CD4-positive, alpha-beta T cell treated with Interleukin-6 for 4 hours (primary cell): ENCODE results near the gene THAP3.
"Not testable (repeated sequence)": the region's sequence is repeated elsewhere in the genome, so short reads cannot be mapped to it uniquely, and the experiment has no call there.

Experiments used
- DNase-seq: peaks from one replicate; pipeline ENCODE4 v3.0.0-alpha.2; 2020; ENCODE audit warnings: mixed read lengths

The THAP3 gene

GRCh38 chr1:6635910-6636760, 11.5 kb downstream of the THAP3 start:
- no peak for DNase-seq

DNA sequence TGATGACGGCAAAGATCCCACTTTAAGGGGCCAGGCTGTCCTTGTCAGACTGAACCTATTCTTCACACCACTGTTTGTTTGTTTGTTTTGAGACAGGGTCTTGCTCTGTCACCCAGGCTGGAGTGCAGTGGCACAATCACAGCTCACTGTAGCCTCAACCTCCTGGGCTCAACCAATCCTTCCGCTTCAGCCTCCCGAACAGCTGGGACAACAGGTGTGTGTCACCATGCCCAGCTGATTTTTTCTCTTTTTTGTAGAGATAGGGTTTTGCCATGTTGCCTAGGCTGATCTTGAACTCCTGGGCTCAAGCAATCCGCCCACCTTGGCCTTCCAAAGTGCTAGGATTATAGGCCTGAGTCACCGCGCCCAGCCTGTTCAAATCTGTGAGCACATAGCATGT, 12.1 kb downstream of the THAP3 start:
- DNase-seq, result not testable (repeated sequence)

DNA sequence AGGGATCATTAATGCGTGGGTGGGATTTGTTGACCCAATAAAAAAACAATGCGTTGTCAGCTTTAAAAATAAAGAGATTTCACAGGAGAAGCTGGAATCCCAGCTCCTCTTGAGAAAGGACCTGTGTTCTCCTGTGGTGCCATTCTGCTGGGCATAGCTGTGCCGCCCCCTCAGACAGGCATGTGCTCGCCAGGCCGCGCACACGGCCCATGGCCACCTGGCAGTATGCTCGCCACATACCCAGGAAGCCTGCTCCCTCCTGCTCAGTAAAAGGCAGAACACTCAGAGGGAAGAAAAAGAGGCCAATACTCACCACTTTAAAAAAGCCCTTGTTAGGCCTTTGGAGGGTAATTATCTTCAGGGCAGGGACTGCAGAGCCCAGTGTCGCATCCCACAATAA, 13.1 kb downstream of the THAP3 start:
- no peak for DNase-seq

DNA sequence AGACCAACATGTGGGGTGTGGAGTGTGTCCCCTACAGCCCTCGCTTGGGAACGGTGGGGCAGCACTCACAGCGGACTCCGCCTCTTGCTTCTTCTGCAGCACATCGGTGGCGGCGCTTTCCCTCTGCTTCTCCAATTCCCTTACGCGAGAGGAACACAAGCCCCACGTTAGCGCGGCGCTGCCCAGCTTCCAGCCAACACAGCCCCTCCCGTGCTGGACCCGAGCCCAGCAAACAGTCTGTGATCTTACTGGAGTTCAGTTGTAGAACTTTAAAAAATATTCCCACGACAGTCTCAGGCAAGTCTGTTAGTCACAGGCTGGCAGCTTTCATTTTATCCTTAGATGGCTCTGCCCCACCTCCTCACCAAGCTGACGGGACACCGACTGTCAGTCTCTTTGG, 13.6 kb downstream of the THAP3 start:
- no peak for DNase-seq

GRCh38 chr1:6640867-6641266, 16.2 kb downstream of the THAP3 start:
- not testable (repeated sequence) for DNase-seq

- DNase-seq, result no peak
Measured at GRCh38 chr1:6645018-6645417, 20.4 kb downstream of the THAP3 start.

- DNase-seq, result peak; percentile 37
Measured at GRCh38 chr1:6646499-6647148, 22.0 kb downstream of the THAP3 start.

DNA sequence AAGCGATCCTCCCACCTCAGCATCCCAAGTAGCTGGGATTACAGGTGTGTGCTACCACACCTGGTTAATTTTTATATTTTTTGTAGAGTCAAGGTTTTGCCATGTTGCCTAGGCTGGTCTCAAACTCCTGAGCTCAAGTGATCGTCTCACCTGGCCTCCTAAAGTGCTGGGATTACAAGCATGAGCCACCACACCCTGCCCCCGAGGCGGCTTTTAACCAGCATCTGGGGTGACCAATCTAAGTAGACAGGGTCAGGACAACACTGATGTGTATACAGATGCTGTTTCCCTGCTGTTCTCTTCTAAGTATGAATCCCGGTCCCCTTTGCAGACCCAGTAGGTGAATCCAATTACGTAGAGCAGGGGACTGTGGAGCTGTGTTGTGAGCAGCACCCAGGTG, 23.9 kb downstream of the THAP3 start:
- DNase-seq, result no peak

DNA sequence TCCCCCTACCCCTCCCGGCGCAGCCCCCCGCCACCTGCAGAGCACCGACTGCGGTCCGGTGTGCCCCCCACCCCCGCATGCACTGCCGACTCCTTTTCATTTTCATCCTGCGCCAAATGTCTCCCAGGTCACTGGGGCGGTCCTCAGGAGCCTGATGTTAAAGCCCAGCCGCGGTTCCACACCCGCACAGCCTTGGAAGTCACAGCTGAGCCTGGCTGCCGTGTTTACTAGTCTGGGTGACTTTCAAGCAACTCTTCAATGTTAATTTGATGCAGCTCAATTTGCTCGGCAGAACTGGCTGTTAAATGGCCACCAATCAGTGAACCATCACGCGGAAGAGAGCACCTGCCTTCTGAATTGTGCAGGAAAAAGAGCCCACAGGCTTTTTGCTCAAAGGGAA, 27.2 kb downstream of the THAP3 start:
- no peak for DNase-seq

DNA sequence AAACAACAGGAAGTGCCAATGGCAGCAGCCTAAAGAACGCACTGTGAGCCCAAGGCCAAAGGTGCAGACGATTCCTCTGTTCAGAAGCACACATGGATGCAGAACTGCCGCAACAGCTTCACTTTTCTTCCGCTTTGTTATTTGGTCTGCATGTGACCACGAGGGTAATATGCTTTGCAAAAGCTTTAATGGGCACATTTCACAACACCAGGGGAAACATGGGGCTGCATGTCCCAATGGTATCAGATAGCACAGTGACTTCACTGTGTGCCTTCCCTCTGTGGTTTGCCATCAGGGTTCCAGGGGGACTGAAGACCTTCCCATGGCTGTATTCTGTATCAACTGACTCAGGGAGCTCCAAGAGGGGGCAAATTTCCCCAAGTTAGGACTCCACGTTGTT, 28.3 kb downstream of the THAP3 start:
- DNase-seq, result no peak

DNA sequence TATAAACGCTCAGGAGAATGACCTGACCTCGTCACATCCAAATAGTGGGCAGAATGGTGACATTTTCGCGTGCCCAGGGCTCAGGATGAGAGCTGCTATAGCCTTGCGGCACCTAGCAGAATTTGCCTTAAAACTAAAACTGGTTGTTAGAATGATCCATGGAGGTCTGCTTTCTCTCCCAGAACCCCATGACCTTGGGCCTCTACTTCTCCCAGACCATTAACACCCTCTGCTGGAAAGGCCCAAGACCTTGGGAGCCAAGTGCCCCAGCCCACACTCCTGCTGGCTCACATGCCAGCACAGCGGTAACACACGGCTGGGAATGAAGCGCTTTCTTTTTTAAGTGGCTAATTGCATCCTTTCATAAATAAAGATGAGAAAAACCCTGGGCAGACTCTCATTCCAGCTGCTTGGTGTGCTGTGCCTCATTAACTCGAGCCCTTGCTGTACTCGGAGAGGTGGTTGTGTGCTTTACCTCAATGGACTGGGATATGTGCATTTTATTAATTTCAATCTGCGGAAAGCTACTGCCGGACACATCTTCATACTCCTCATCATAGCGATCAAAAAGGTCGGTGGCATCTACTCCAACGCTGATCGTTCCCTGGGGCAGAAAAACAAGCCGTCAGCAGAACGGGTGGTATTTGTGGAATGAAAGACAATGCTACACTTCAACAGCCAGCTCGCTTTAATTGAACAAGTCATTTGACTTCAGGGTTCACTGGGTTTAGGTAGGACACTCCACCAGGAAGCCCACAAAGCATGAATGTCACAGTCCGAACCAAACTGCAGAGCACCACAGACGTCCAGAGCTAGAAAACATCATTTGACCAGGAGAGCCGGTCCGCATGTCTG, 29.0 kb downstream of the THAP3 start:
- no peak for DNase-seq

- DNase-seq, result no peak
Measured at GRCh38 chr1:6657138-6657537, 32.5 kb downstream of the THAP3 start.

DNA sequence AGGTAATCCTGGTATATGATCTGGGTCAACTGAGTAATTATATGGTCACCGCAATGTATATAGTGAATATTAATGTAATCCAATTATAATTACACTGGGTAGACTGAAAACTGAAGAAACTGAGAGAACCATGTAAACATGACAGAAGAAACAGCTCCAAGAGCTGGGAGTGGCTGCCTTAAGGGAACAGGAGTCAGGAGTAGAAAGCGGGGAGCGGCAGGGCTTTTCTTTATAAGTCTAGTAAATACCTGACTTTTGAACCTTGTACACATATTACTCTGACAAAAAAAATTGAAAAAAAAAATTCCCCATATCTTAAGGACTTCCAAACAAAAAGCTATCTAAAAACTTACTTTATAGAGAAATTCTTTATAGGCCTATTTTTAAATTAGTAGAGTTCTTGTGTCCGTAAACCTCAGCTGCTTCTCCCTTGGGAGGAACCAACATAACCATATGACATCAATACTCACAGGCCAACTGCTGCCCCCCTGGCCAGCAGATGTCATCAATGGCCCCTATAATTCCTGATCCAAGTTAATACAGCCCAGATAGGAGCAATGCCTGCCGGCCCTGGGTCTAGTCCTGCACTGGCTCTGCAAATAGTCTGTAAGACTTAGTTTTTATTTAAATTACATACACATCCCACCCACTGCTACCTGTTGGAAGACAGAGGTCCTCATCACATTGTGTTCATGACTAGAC, 33.8 kb downstream of the THAP3 start:
- no peak for DNase-seq

- DNase-seq, result no peak
Measured at GRCh38 chr1:6660415-6661049, 35.9 kb downstream of the THAP3 start.

DNA sequence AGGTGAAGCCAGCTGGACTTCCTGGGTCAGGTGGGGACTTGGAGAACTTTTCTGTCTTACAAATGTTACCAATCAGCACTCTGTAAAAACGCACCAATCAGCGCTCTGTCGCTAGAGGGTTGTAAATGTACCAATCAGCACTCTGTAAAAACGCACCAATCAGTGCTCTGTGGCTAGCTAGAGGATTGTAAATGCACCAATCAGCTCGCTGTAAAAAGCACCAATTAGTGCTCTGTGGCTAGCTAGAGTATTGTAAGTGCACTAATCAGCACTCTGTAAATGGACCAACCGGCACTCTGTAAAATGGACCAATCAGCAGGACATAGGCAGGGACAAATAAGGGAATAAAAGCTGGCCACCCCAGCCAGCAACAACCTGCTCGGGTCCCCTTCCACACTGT, 37.8 kb downstream of the THAP3 start:
- DNase-seq, result not testable (repeated sequence)

- no peak for DNase-seq
Measured at GRCh38 chr1:6666696-6667095, 42.0 kb downstream of the THAP3 start.

DNA sequence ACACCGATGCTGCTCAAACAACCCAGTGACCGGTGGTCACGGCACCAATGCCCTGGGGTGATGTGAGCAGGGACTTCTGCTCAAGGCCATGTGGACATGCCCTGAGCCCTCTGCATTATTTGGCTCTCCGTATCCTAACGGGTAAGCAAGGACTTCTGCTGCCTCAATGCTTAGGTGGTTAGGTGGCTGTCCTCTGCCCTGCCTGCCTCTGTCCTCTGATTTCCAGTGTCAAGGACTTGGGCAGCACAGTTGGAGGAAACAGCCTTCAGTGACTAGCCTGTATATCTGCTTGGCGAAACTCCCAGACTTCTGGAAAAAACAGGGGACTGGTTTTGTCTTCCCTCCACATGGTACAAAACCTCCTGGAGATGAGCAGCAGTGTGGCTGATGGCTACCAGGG, 42.5 kb downstream of the THAP3 start:
- DNase-seq, result no peak

GRCh38 chr1:6668503-6668902, 43.8 kb downstream of the THAP3 start:
- DNase-seq, result no peak

DNA sequence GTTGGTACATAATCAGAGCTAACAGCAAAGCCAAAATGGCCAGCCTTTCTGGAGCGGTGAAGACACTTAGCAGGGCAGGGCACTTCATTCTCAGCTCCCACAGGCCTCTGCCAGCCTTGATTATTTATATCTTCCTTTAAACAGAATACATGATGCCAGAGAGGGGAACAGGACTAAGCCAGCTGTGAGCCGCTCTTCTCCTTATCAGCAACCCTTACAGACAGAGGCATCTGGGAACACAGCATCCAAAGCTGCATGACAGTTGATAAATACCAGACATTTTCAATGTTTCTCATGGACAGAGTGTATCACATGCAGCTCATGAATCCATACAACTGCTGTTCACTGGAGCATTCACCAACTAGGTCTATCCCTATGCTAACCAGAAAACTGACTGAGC, 47.9 kb downstream of the THAP3 start:
- DNase-seq, result no peak

DNA sequence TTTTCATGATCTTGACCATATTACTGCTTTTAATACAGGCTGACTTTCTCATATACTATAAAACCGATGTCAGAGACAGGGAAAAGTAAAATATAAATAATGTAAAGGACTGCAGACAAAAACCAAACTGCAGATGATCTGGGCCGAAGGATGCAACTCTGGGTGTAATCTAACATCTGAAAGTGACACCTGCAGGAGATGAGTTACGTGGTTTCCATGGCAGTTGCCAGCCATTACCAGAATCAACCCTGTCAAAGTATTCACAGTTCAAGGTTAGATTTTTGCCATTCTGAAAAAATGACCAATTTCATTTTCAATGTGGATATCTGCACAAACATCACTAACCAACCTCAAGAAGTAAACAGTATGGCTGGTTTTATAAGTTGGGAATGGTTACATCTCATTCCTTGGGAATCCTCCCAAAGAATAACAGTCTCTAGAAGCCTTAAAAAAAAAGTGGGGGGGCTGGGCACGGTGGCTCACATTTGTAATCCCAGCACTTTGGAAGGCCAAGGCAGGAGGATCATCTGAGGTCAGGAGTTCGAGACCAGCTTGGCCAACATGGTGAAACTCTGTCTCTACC, 49.2 kb downstream of the THAP3 start:
- DNase-seq, result no peak

GRCh38 chr1:6674771-6675170, 50.1 kb downstream of the THAP3 start:
- no peak for DNase-seq

DNA sequence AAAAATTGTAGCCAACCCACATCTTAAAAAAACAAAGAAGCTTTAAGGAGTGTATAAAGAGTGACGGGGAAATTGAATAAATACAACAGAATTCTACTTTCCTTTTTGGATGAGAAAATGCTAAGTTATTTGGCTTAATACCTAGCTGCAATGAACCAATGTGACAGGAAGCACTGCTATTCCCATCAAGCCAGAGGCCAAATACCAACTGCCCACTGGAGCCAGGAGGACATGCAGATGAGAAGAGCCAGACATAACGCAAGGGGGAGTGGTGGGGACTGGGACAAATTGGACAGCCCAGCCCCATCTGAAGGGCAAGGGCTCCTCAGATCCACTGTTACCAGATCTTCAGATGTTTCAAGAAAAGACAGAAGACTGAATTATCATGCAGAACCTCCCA, 51.3 kb downstream of the THAP3 start:
- DNase-seq, result no peak
